Measurements from ENCODE around the gene PCIF1. TPM values are rescaled to one million over a fixed set of nuclear protein-coding genes. Genes with fewer than 3 reads are reported as not detected.

Gene PCIF1
- polyA plus RNA-seq, 2 of the 4 experiments (the other 2 are of a cell fraction), result 19.7 to 21.6 TPM

- CTCF ChIA-PET, result interaction anchor here (0.8 to 21.4 kb wide), 8 partner anchors 7 to 153 kb away, joined by 3 to 358 read pairs (median 4); partner anchors contain the start of genes PCIF1 and ZNF335
- WGBS (ENCODE audit: missing lambda C conversion rate), result 84% methylated on average over 14 of the region's 19 CpGs
These were observed 17.7 kb downstream of the PCIF1 start for GRCh38 chr20:45951925-45952834.

GRCh38 chr20:45952861-45953260, 18.4 kb downstream of the PCIF1 start:
- ChIA-PET POLR2A (interaction anchor here (0.6 to 1.3 kb wide), 3 partner anchors 8 to 18 kb away, joined by 3 read pairs; no protein-coding TSS in a partner anchor), CTCF (interaction anchor here (0.6 to 21.4 kb wide), 12 partner anchors 8 to 154 kb away, joined by 3 to 358 read pairs (median 4); partner anchors contain the start of genes PCIF1 and ZNF335)
- whole genome bisulfite sequencing (ENCODE audit: missing lambda C conversion rate), result 84% methylated on average over 5 of the region's 5 CpGs
- ATAC-seq, result no peak
- no peak for FAIRE-seq
- no peak for DNase-seq (ENCODE audit: low read depth in 1 of 2, low spot score in 1 of 2)
- H3K9me3 ChIP-seq, result no peaks in the 10 kb centered on the region
- no peaks in the 10 kb centered on the region for H3K4me1 ChIP-seq
- H3K4me3 ChIP-seq, result no peak overlapping the region
- no peak overlapping the region for H3K4me2 ChIP-seq
- TF ChIP-seq MYC (IDR thresholded peaks at IDR 0.05; ENCODE audit: borderline replicate concordance, low read length) (no peak), CBX8 (IDR thresholded peaks at IDR 0.05) (no peak), CEBPB (IDR thresholded peaks at IDR 0.05) (no peak), HOXB5 (CRISPR knock-in tag; IDR thresholded peaks at IDR 0.05) (no peak), RFX5 (IDR thresholded peaks at IDR 0.05) (no peak), ZSCAN20 (CRISPR knock-in tag; IDR thresholded peaks at IDR 0.05) (no peak), ZNF302 (CRISPR knock-in tag; IDR thresholded peaks at IDR 0.05) (no peak), ELK1 (IDR thresholded peaks at IDR 0.05; ENCODE audit: low read depth, low read length) (no peak), JUNB (IDR thresholded peaks at IDR 0.05) (no peak)
- H3K27ac ChIP-seq, result no peak overlapping the region

More at GRCh38 chr20:45951925-45952834, 17.7 kb downstream of the PCIF1 start:
- no peak for DNase-seq (ENCODE audit: low read depth in 1 of 2, low spot score in 1 of 2)
- ATAC-seq, result no peak; a peak in 2 of 6 replicates
- FAIRE-seq, result no peak
- Histone ChIP-seq H3K9me3 (no peaks in the 10 kb centered on the region), H3K4me2 (no peak overlapping the region), H3K4me1 (no peaks in the 10 kb centered on the region), H3K27ac (no peak overlapping the region), H3K4me3 (no peak overlapping the region)
- TF ChIP-seq USF2 (IDR thresholded peaks at IDR 0.05) (no peak), ZC3H11A (IDR thresholded peaks at IDR 0.05) (no peak), CBX8 (IDR thresholded peaks at IDR 0.05) (no peak), RNF2 (IDR thresholded peaks at IDR 0.05; ENCODE audit: borderline replicate concordance, low read depth) (no peak), RFX5 (IDR thresholded peaks at IDR 0.05) (no peak), NPAS2 (CRISPR knock-in tag; IDR thresholded peaks at IDR 0.05; ENCODE audit: borderline replicate concordance) (no peak), FOSL2 (IDR thresholded peaks at IDR 0.05) (no peak), FOSL2 (CRISPR knock-in tag; IDR thresholded peaks at IDR 0.05) (no peak), RAD21 (conservative IDR thresholded peaks at IDR 0.05 in 1 of 2, IDR thresholded peaks at IDR 0.05 in 1 of 2) (no peak), ESRRA (IDR thresholded peaks at IDR 0.05; ENCODE audit: borderline replicate concordance, low read length) (no peak), E2F6 (IDR thresholded peaks at IDR 0.05; ENCODE audit: borderline replicate concordance, low read depth) (no peak), CBX2 (IDR thresholded peaks at IDR 0.05; ENCODE audit: borderline replicate concordance, low read depth) (no peak), SREBF2 (IDR thresholded peaks at IDR 0.05) (no peak), HDAC2 (IDR thresholded peaks at IDR 0.05) (no peak), SMC3 (IDR thresholded peaks at IDR 0.05) (no peak), JUNB (IDR thresholded peaks at IDR 0.05) (no peak), GATA3 (IDR thresholded peaks at IDR 0.05; ENCODE audit: borderline replicate concordance) (no peak), NR3C1 (IDR thresholded peaks at IDR 0.05) (no peak), MYC (IDR thresholded peaks at IDR 0.05; ENCODE audit: borderline replicate concordance, low read length) (no peak)
- POLR2A ChIA-PET, result interaction anchor here (0.8 to 1.3 kb wide), 3 partner anchors 8 to 20 kb away, joined by 3 read pairs; no protein-coding TSS in a partner anchor

Data from A549 (cell line).